ENCODE results near the gene MGAT5.

MGAT5 gene

GRCh38 chr2:134348760-134349159 lies 94.9 kb downstream of the MGAT5 start:
- H3K4me1 ChIP-seq (ENCODE audit: low read depth, poor library complexity, severe bottlenecking), result no peaks in the 10 kb centered on the region
- H2AFZ ChIP-seq (ENCODE audit: low read depth), result no peak overlapping the region
- no peaks in the 10 kb centered on the region for H3K79me2 ChIP-seq (ENCODE audit: insufficient read depth, low read depth)
- H3K27ac ChIP-seq, result no peak overlapping the region
- no peak overlapping the region for H3K4me2 ChIP-seq
- no peaks in the 10 kb centered on the region for H3K36me3 ChIP-seq (ENCODE audit: insufficient read depth)
- no peak overlapping the region for H3K9ac ChIP-seq
- no peaks in the 10 kb centered on the region for H3K27me3 ChIP-seq (ENCODE audit: insufficient read depth, low read depth)
- H4K20me1 ChIP-seq (ENCODE audit: insufficient read depth), result no peaks in the 10 kb centered on the region
- no peak overlapping the region for H3K4me3 ChIP-seq (IDR thresholded peaks at IDR 0.05; ENCODE audit: insufficient read depth, low read depth, low read length)
- TF ChIP-seq CTCF (conservative IDR thresholded peaks at IDR 0.05; ENCODE audit: low read depth, low read length), result no peak

- H3K27me3 ChIP-seq (ENCODE audit: insufficient read depth, low read depth), result no peaks in the 10 kb centered on the region
- no peak for TF ChIP-seq CTCF (conservative IDR thresholded peaks at IDR 0.05; ENCODE audit: low read depth, low read length)
- no peaks in the 10 kb centered on the region for H3K4me1 ChIP-seq (ENCODE audit: low read depth, poor library complexity, severe bottlenecking)
- no peak overlapping the region for H3K27ac ChIP-seq
- H3K79me2 ChIP-seq (ENCODE audit: insufficient read depth, low read depth), result no peaks in the 10 kb centered on the region
- H3K9ac ChIP-seq, result no peak overlapping the region
- no peaks in the 10 kb centered on the region for H4K20me1 ChIP-seq (ENCODE audit: insufficient read depth)
- no peak overlapping the region for H3K4me3 ChIP-seq (IDR thresholded peaks at IDR 0.05; ENCODE audit: insufficient read depth, low read depth, low read length)
- no peak overlapping the region for H2AFZ ChIP-seq (ENCODE audit: low read depth)
- H3K36me3 ChIP-seq (ENCODE audit: insufficient read depth), result no peaks in the 10 kb centered on the region
- H3K4me2 ChIP-seq, result no peak overlapping the region
Measured at GRCh38 chr2:134351016-134351415, 97.1 kb downstream of the MGAT5 start.

GRCh38 chr2:134351899-134352298 lies 98.0 kb downstream of the MGAT5 start:
- H3K4me2 ChIP-seq, result no peak overlapping the region
- H4K20me1 ChIP-seq (ENCODE audit: insufficient read depth), result no peaks in the 10 kb centered on the region
- no peaks in the 10 kb centered on the region for H3K4me1 ChIP-seq (ENCODE audit: low read depth, poor library complexity, severe bottlenecking)
- H2AFZ ChIP-seq (ENCODE audit: low read depth), result no peak overlapping the region
- no peak overlapping the region for H3K4me3 ChIP-seq (IDR thresholded peaks at IDR 0.05; ENCODE audit: insufficient read depth, low read depth, low read length)
- H3K9ac ChIP-seq, result no peak overlapping the region
- H3K79me2 ChIP-seq (ENCODE audit: insufficient read depth, low read depth), result no peaks in the 10 kb centered on the region
- no peak for TF ChIP-seq CTCF (conservative IDR thresholded peaks at IDR 0.05; ENCODE audit: low read depth, low read length)
- no peaks in the 10 kb centered on the region for H3K27me3 ChIP-seq (ENCODE audit: insufficient read depth, low read depth)
- no peak overlapping the region for H3K27ac ChIP-seq
- no peaks in the 10 kb centered on the region for H3K36me3 ChIP-seq (ENCODE audit: insufficient read depth)

- no peak overlapping the region for H3K4me3 ChIP-seq (IDR thresholded peaks at IDR 0.05; ENCODE audit: insufficient read depth, low read depth, low read length)
- no peak overlapping the region for H3K4me2 ChIP-seq
- no peaks in the 10 kb centered on the region for H3K79me2 ChIP-seq (ENCODE audit: insufficient read depth, low read depth)
- H3K4me1 ChIP-seq (ENCODE audit: low read depth, poor library complexity, severe bottlenecking), result no peaks in the 10 kb centered on the region
- H2AFZ ChIP-seq (ENCODE audit: low read depth), result no peak overlapping the region
- no peaks in the 10 kb centered on the region for H4K20me1 ChIP-seq (ENCODE audit: insufficient read depth)
- no peak overlapping the region for H3K9ac ChIP-seq
- H3K27me3 ChIP-seq (ENCODE audit: insufficient read depth, low read depth), result no peaks in the 10 kb centered on the region
- no peaks in the 10 kb centered on the region for H3K36me3 ChIP-seq (ENCODE audit: insufficient read depth)
- H3K27ac ChIP-seq, result no peak overlapping the region
- no peak for TF ChIP-seq CTCF (conservative IDR thresholded peaks at IDR 0.05; ENCODE audit: low read depth, low read length)
Measured at GRCh38 chr2:134352844-134353243, 99.0 kb downstream of the MGAT5 start.

- Histone ChIP-seq H3K4me3 (IDR thresholded peaks at IDR 0.05; ENCODE audit: insufficient read depth, low read depth, low read length) (no peak overlapping the region), H3K4me2 (no peak overlapping the region), H3K79me2 (ENCODE audit: insufficient read depth, low read depth) (no peaks in the 10 kb centered on the region), H2AFZ (ENCODE audit: low read depth) (no peak overlapping the region), H3K27me3 (ENCODE audit: insufficient read depth, low read depth) (no peaks in the 10 kb centered on the region), H4K20me1 (ENCODE audit: insufficient read depth) (no peaks in the 10 kb centered on the region), H3K36me3 (ENCODE audit: insufficient read depth) (no peaks in the 10 kb centered on the region), H3K4me1 (ENCODE audit: low read depth, poor library complexity, severe bottlenecking) (no peaks in the 10 kb centered on the region), H3K9ac (no peak overlapping the region), H3K27ac (no peak overlapping the region)
- TF ChIP-seq CTCF (conservative IDR thresholded peaks at IDR 0.05; ENCODE audit: low read depth, low read length), result no peak
Measured at GRCh38 chr2:134354611-134355010, 100.7 kb downstream of the MGAT5 start.
